Skeletal muscle satellite cell (primary cell): ENCODE data around the gene SEL1L.

Source experiments
- H3K27me3 ChIP-seq: 2 replicates; pipeline ENCODE4 v1.7.0; 2013; ENCODE audit warnings: low read length; ENCODE audit not compliant: control insufficient read depth, insufficient read depth
- H3K36me3 ChIP-seq: 2 replicates; pipeline ENCODE4 v1.7.0; 2013; ENCODE audit warnings: mild to moderate bottlenecking, control low read depth, low read length; ENCODE audit not compliant: insufficient read depth
- H3K4me1 ChIP-seq: 2 replicates; pipeline ENCODE4 v1.7.0; 2013; ENCODE audit warnings: low read length; ENCODE audit not compliant: control insufficient read depth, insufficient read depth
- H3K4me2 ChIP-seq: 2 replicates; pipeline ENCODE4 v1.7.0; 2013; ENCODE audit warnings: mild to moderate bottlenecking, low read length
- H3K4me3 ChIP-seq: 2 replicates; pipeline ENCODE4 v1.7.0; 2013; ENCODE audit warnings: low read length
- H3K9ac ChIP-seq: 2 replicates; pipeline ENCODE4 v1.7.0; 2013; ENCODE audit warnings: mild to moderate bottlenecking, low read depth, low read length, moderate library complexity
- H3K9me3 ChIP-seq: replicated peaks from 2 replicates; pipeline ENCODE4 v1.7.0; 2013; ENCODE audit warnings: mild to moderate bottlenecking, control low read depth, low read length

SEL1L gene

GRCh38 chr14:81427348-81428058, 106.2 kb downstream of the SEL1L start:
- Histone ChIP-seq H3K4me1 (peaks cover 12% of the 10 kb centered on the region), H3K4me3 (no peak overlapping the region), H3K27me3 (peaks cover 39% of the 10 kb centered on the region), H3K36me3 (no peaks in the 10 kb centered on the region), H3K9ac (no peak overlapping the region), H3K4me2 (peak overlapping the region; percentile 31), H3K9me3 (no peaks in the 10 kb centered on the region)

GRCh38 chr14:81423504-81423903, 110.1 kb downstream of the SEL1L start:
- Histone ChIP-seq H3K9ac (no peak overlapping the region), H3K4me2 (no peak overlapping the region), H3K4me3 (no peak overlapping the region), H3K36me3 (no peaks in the 10 kb centered on the region), H3K9me3 (no peaks in the 10 kb centered on the region), H3K4me1 (peaks cover 12% of the 10 kb centered on the region), H3K27me3 (peaks cover 19% of the 10 kb centered on the region)
